Liver (tissue), 9 donors: ENCODE results near the gene CEMIP. TPM values are rescaled to one million over a fixed set of nuclear protein-coding genes. Genes with fewer than 3 reads are reported as not detected.

Experiments used
- DNase-seq: peaks from one replicate; pipeline ENCODE4 v3.0.0-alpha.2; 2017; ENCODE audit warnings: low spot score
- H3K27ac ChIP-seq, 2 donors: one replicate each; pipeline ENCODE4 v1.7.0; 2013; ENCODE audit warnings: inconsistent platforms in 2 of 2, low read length in 2 of 2, control low read depth in 1 of 2, low read depth in 1 of 2, mild to moderate bottlenecking in 1 of 2
- H3K27me3 ChIP-seq, 4 donors: one replicate each; pipeline versions ENCODE4 v1.6.1 to v1.7.0; 2013; ENCODE audit warnings: low read length in 3 of 4, inconsistent platforms in 1 of 4, mild to moderate bottlenecking in 1 of 4, moderate library complexity in 1 of 4; ENCODE audit not compliant: control insufficient read depth in 4 of 4, insufficient read depth in 4 of 4
- H3K36me3 ChIP-seq, 4 donors: one replicate each; pipeline versions ENCODE4 v1.6.1 to v1.7.0; 2013; ENCODE audit warnings: low read length in 3 of 4, mild to moderate bottlenecking in 3 of 4, low read depth in 1 of 4, moderate library complexity in 1 of 4; ENCODE audit not compliant: control insufficient read depth in 4 of 4, insufficient read depth in 3 of 4
- H3K4me1 ChIP-seq, 4 donors: one replicate each; pipeline versions ENCODE4 v1.6.1 to v1.7.0; 2013; ENCODE audit warnings: low read length in 3 of 4, mild to moderate bottlenecking in 3 of 4, moderate library complexity in 1 of 4; ENCODE audit not compliant: control insufficient read depth in 4 of 4, insufficient read depth in 4 of 4
- H3K4me3 ChIP-seq, 3 donors: one replicate each; pipeline versions ENCODE4 v1.6.1 to v1.7.0; 2013; ENCODE audit warnings: low read length in 3 of 3, control low read depth in 1 of 3, low read depth in 1 of 3, mild to moderate bottlenecking in 1 of 3
- H3K9ac ChIP-seq, 2 donors: one replicate each; pipeline ENCODE4 v1.7.0; 2013; ENCODE audit warnings: low read length in 2 of 2, mild to moderate bottlenecking in 2 of 2, moderate library complexity in 2 of 2, control low read depth in 1 of 2, low read depth in 1 of 2
- H3K9me3 ChIP-seq, 4 donors: one replicate each; pipeline versions ENCODE4 v1.6.1 to v1.7.0; 2013; ENCODE audit warnings: low read length in 3 of 4; ENCODE audit not compliant: control insufficient read depth in 4 of 4
- ATF3 ChIP-seq: IDR thresholded peaks from 2 replicates; pipeline ENCODE4 v1.6.1; 2016; ENCODE audit warnings: antibody characterized with exemption
- CTCF ChIP-seq: fragments of 150-350 bp; IDR thresholded peaks from 2 replicates; pipeline ENCODE4 v1.5.1; 2017; ENCODE audit warnings: improper control_type of control experiment, low read depth, low read length; ENCODE audit not compliant: missing input control
- EGR1 ChIP-seq, 2 donors: IDR thresholded peaks; 2 replicates each; pipeline ENCODE4 v1.6.1; 2016 to 2018; ENCODE audit warnings: antibody characterized with exemption in 2 of 2, low read depth in 2 of 2
- FOXA1 ChIP-seq: IDR thresholded peaks from 2 replicates; pipeline ENCODE4 v1.6.1; 2016; ENCODE audit warnings: antibody characterized with exemption
- FOXA2 ChIP-seq: IDR thresholded peaks from 2 replicates; pipeline ENCODE4 v1.6.1; 2016; ENCODE audit warnings: antibody characterized with exemption
- GABPA ChIP-seq, 2 donors: IDR thresholded peaks in 1 of 2; conservative IDR thresholded peaks in 1 of 2; 2 replicates each; pipeline ENCODE4 v1.6.1; 2016; ENCODE audit warnings: antibody characterized with exemption in 2 of 2, mild to moderate bottlenecking in 1 of 2, moderate library complexity in 1 of 2
- HNF4A ChIP-seq, 2 donors: conservative IDR thresholded peaks; 2 replicates each; pipeline ENCODE4 v1.6.1; 2016; ENCODE audit warnings: antibody characterized with exemption in 2 of 2, mild to moderate bottlenecking in 2 of 2
- JUND ChIP-seq, 2 donors: IDR thresholded peaks; 2 replicates each; pipeline ENCODE4 v1.6.1; 2016; ENCODE audit warnings: antibody characterized with exemption in 2 of 2
- NR2F2 ChIP-seq: IDR thresholded peaks from 2 replicates; pipeline ENCODE4 v1.6.1; 2016; ENCODE audit warnings: antibody characterized with exemption
- RAD21 ChIP-seq, 2 donors: IDR thresholded peaks; 2 replicates each; pipeline ENCODE4 v1.6.1; 2016; ENCODE audit warnings: antibody characterized with exemption in 2 of 2, mild to moderate bottlenecking in 2 of 2
- REST ChIP-seq: IDR thresholded peaks from 2 replicates; pipeline ENCODE4 v1.6.1; 2016; ENCODE audit warnings: antibody characterized with exemption, mild to moderate bottlenecking
- RXRA ChIP-seq, 2 donors: IDR thresholded peaks; 2 replicates each; pipeline ENCODE4 v1.6.1; 2017 to 2018; ENCODE audit warnings: antibody characterized with exemption in 2 of 2, mild to moderate bottlenecking in 1 of 2
- ZBTB33 ChIP-seq: IDR thresholded peaks from 2 replicates; pipeline ENCODE4 v1.6.1; 2016; ENCODE audit warnings: antibody characterized with exemption
- WGBS: extraction: QIAGEN DNeasy Blood & Tissue Kit; methylation state at CpG from one replicate; pipeline ENCODE4 v1.1.7; 2013; 5-methylcytosine and 5-hydroxymethylcytosine counted together
- polyA plus RNA-seq, 2 donors: library from polyadenylated mRNA; stranded (reverse) in 1 of 2; unstranded in 1 of 2; fragments of 200-250 nt in 1 of 2; fragments of >200 nt in 1 of 2; fragmentation: Nextera tagmentation in 1 of 2; extraction: Ambion mirVana in 1 of 2; gene quantifications; one replicate each; pipeline versions ENCODE4 v1.2.1 to v1.2.3, GENCODE V29; 2013 to 2015
- total RNA-seq, 2 donors: library from RNA; depleted of rRNA; stranded (reverse); fragments of >200 nt; gene quantifications; one replicate each; pipeline ENCODE4 v1.2.3, GENCODE V29; 2014
- donor health status: healthy.
- donor health status: healthy.
- donor health status: healthy.
- donor health status: healthy.
- donor health status: healthy.

Gene CEMIP
- total and polyA plus RNA-seq, 4 donors = under 0.01 to 0.89 (median 0.21) TPM

GRCh38 chr15:80811781-80812315 lies 32.7 kb downstream of the CEMIP start:
- no peak overlapping the region for H3K27ac ChIP-seq
- no peaks in the 10 kb centered on the region for H3K4me1 ChIP-seq
- no peak overlapping the region for H3K9ac ChIP-seq
- no peaks in the 10 kb centered on the region for H3K36me3 ChIP-seq
- WGBS = 74% methylated on average over 9 of the region's 9 CpGs
- no peaks in the 10 kb centered on the region for H3K9me3 ChIP-seq
- no peak for DNase-seq
- H3K27me3 ChIP-seq = peaks cover 0 to 11% (median 2%) of the 10 kb centered on the region in 4 donors
- no peak for TF ChIP-seq FOXA1
- TF ChIP-seq GABPA (IDR thresholded peaks at IDR 0.05 in 1 of 2, conservative IDR thresholded peaks at IDR 0.05 in 1 of 2) = no peak
- TF ChIP-seq RXRA (IDR thresholded peaks at IDR 0.05) = no peak
- no peak for TF ChIP-seq CTCF
- TF ChIP-seq ATF3 = no peak
- TF ChIP-seq ZBTB33 = no peak
- TF ChIP-seq RAD21 (IDR thresholded peaks at IDR 0.05) = no peak
- no peak overlapping the region for H3K4me3 ChIP-seq

GRCh38 chr15:80815106-80815505 lies 35.9 kb downstream of the CEMIP start:
- TF ChIP-seq ATF3 = no peak
- TF ChIP-seq FOXA2 = no peak
- TF ChIP-seq NR2F2 = no peak
- TF ChIP-seq GABPA (IDR thresholded peaks at IDR 0.05 in 1 of 2, conservative IDR thresholded peaks at IDR 0.05 in 1 of 2) = no peak
- TF ChIP-seq EGR1 (IDR thresholded peaks at IDR 0.05; ENCODE audit: low read depth in 2 of 2) = no peak
- TF ChIP-seq ZBTB33 = no peak
- no peak for TF ChIP-seq JUND (IDR thresholded peaks at IDR 0.05)
- no peak for TF ChIP-seq RAD21 (IDR thresholded peaks at IDR 0.05)
- TF ChIP-seq HNF4A (conservative IDR thresholded peaks at IDR 0.05) = no peak
- TF ChIP-seq REST = no peak
- TF ChIP-seq RXRA (IDR thresholded peaks at IDR 0.05) = no peak

More at GRCh38 chr15:80815106-80815505, 35.9 kb downstream of the CEMIP start:
- H3K4me1 ChIP-seq = no peaks in the 10 kb centered on the region
- no peak overlapping the region for H3K27ac ChIP-seq
- H3K36me3 ChIP-seq = no peaks in the 10 kb centered on the region
- H3K9me3 ChIP-seq = peaks cover 0 to 3% (median 0%) of the 10 kb centered on the region in 4 donors
- DNase-seq = no peak
- H3K9ac ChIP-seq = no peak overlapping the region
- H3K4me3 ChIP-seq = no peak overlapping the region
- 90% methylated on average over 4 of the region's 4 CpGs for WGBS
- peaks cover 0 to 14% (median 2%) of the 10 kb centered on the region in 4 donors for H3K27me3 ChIP-seq
